Stimulated activated CD8-positive, alpha-beta memory T cell treated with anti-CD3 and anti-CD28 coated beads, Interleukin-4, amount 100 ng/mL, for 24 hours (primary cell): Measurements from ENCODE around the gene GPI.
"Not testable (repeated sequence)": the region's sequence is repeated elsewhere in the genome, so short reads cannot be mapped to it uniquely, and the experiment has no call there.

ENCODE experiments used
- DNase-seq: peaks from one replicate; pipeline ENCODE4 v3.0.0-alpha.2; 2020; ENCODE audit warnings: low read depth

GPI gene

DNA sequence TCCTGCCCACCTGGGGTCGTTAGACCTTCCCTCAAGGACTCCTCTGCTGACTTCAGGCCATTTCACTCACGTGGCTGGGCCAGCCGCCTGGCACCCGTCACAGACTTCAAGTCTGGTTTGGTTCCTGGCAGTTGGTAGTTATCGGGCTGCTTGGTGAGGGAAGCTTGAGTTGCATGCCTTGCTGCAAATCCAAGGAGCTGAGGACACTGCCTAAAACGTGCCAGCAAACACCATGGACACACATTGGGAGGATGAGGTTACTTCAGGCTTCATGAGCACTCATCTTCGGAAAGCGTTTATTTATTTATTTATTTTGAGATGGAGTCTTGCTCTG is 2.6 kb downstream of the GPI start:
- DNase-seq: no peak

DNA sequence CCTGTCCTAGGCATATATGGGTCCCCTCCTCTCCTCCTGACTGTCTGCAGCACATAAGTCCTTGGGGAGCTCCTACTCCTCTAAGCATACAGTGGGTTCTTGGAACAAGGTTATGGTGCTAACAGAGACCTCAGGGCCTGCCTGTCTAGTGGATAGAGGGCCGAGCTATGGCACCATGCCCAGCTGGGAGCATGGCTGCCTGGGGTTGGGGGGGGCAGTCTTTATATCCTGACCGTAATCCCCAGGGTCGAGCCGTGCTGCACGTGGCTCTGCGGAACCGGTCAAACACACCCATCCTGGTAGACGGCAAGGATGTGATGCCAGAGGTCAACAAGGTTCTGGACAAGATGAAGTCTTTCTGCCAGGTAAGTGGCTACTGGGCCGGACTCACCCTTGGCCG is 3.3 kb downstream of the GPI start:
- no peak for DNase-seq

DNA sequence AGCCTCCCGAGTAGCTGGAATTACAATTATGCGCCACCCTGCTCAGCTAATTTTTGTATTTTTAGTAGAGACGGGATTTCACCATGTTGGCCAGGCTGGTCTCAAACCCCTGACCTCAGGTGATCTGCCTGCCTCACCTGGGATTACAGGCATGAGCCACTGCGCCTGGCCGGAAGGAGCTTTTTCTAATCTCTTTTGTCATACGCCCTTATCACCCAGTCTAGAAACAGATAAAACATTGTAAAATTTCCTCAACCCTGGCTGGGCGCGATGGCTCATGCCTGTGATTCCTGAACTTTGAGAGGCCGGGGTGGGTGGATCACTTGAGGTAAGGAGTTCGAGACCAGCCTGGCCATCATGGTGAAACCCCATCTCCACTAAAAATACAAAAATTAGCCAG is 4.2 kb downstream of the GPI start:
- DNase-seq: not testable (repeated sequence)

DNA sequence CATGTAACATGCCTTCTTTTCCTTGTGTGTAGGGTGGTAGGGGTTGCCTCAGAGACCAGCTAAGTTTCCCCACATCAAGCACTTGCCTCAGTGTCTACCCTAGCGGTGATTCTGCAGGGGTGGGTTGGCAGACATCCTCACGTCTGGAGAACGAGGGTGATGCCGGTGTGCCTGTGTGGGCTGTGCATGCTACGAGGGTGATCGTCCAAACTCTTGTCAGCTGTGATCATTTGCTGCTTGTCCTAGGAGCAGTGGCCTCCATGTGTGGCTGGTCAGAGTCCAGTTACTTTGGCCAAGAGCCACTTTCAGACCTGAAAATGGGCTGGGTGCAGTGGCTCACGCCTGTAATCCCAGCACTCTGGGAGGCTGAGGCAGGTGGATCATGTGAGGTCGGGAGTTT is 5.1 kb downstream of the GPI start:
- DNase-seq: no peak

DNA sequence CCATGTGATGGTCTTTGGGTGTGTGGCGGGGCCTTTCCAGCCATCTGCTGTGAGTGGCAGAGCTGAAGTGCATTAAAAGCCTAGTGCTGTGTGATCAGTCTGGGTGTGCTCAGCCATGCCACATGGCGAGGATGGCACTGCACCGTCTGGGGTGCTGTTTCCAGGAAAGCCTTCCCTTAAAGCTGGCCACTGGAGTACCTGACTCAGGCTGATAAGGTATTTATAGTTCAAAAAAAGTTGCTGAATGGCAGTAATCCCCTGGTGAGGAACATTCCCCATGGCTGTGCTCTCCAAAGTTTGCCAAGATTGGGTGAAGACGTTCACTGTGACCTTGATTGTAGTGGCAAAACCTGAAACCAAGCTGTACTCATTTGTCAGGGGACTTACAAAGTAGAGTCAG is 6.0 kb downstream of the GPI start:
- DNase-seq: no peak

DNA sequence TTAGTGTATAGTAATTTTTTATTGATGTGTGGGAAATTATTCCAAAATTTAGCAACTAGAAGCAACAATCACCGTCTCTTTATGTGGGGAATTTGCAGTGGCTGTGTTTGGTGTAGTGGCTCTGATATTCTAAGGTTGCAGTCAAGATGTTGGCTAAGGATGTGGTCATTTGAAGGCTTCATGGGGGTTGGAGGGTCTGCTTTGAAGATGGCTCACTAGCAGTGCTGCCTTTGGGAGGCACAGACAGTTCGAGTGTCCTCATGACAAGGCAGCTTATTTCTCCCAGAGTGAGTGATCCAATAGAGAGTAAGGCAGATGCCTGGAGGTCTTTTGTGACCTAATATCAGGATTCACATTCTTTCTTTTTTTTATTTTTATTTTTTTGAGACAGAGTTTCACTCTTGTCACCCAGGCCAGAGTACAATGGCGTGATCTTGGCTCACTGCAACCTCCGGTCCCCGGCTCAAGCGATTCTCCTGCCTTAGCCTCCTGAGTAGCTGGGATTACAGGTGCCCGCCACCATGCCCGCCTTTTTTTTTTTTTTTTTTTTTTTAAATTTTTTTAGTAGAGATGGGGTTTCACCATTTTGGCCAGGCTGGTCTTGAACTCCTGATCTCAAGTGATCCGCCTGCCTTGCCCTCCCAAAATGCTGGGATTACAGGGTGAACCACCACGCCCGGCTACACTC is 8.7 kb downstream of the GPI start:
- no peak for DNase-seq

DNA sequence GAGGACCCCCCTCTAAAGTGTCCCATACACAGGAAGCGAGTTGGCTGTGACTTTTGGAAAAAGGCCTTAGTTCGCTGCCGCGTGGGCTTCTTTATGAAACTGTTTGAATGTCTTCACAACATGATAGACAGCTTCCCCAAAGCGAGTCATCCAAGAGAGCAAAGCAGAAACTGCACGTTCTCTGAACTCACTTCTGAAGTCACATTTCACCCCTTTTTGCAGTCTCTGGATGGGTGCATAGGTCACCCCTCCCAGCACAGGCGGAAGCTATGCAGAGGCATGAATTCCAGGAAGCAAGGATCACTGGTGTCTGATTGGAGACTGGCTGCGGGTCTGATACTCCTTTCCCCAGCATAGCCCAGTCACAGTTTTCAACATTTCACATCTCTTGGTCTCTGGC is 10.6 kb downstream of the GPI start:
- DNase-seq: no peak

DNA sequence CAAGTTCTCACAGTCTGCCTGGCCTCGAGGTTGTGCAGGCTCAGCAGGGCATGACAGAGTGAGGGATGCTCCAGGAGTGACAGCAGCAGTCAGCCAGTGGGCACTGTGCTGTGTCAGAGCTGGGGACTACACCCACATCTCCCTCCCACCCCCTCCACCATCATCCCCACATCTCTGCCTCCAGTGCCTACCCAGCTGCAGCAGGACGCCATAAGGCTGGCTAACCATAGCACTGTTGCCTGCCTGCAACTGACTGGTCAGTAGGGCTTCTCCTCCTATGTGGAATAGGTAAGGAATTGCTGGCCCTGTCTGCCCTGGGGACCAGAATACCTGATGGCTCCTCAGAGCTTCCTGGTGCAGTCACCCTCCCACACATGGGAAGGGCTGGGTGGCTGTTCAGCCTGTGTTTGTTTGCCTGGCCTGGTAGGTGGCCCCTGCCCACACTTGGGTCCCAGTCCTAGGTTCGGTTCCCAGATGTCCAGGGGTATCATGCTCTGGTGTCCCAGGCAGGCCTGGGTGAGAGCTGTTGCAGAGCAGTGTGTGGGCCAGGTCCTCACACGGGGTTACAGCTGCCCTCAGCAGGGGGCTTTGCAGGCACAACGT is 15.7 kb downstream of the GPI start:
- no peak for DNase-seq

DNA sequence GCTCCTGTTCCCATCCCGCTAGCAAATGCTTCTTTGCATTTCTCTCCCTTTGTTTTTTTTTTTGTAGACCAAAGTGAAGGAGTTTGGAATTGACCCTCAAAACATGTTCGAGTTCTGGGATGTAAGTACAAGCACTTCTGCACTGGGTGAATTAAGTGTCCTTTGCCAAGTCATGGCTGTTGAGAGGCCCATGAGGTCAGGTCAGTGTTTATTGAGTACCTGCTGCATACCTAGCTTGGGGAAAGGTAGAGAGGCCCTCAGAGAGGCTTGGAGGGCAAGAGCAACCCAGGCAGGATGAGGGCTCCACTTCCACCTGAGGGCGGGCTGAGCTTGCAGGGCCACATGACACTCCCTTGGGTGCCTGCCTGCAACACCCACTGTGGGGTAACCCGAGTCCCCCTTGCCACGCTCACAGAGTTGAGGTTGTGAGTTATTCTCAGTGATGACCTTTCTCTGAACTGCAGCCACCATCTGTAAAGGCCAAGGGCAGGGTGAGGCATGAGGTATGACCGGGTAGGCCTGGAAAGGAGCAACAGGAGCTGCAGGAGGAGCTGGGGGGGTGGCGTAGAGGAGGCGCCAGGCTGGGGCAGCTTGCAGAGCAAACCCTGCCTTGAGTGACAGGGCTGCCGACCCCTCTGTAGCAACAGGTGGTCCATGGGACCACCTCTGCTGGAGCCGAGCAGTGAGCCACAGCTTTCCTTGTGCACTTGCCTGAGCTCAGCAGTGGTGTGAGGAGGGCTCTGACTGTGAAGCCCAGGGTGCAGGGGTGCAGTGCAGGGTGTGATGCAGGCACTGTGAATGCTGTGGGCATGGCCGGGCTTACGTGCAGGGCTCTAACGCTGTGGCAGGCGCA is 16.6 kb downstream of the GPI start:
- no peak for DNase-seq

DNA sequence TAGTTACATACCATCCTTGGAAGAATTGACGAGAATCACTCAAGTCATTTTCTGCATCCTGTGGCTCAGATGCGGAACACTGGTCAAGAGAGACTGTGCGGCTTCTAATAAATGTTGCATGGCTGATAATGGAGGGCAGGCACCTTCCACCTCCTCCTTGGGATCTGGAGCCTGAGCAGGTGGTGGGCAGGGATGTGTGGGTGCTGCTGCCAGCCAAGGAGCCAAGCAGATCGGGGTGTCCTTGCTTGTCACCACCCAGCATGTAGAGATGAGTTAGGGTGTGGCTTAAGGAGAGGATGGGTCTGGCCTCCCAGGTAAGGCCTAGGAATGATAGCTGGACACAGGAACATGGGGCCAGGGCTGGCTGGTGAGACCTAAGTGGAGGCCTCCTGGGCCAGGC is 17.5 kb downstream of the GPI start:
- no peak for DNase-seq

DNA sequence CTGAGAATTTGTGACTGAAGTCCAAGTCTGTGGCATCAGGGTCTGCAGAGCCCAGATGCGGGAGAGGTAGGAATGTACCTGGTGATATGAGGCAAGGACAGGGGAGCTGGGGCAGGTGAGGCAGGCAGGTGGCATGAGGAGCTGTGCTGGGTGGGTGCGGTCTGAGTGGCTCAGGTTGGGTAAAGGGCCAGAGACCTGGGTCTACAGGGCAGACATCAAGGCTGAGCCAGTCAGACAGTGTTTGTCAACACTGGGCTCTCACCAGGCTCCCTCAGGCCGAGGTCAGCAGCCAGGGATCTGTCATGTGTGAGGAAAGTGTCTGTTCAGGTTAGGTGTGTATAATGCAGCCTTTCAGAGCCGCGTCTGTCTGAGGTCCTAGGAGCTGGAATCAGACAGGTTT is 18.6 kb downstream of the GPI start:
- DNase-seq: no peak

DNA sequence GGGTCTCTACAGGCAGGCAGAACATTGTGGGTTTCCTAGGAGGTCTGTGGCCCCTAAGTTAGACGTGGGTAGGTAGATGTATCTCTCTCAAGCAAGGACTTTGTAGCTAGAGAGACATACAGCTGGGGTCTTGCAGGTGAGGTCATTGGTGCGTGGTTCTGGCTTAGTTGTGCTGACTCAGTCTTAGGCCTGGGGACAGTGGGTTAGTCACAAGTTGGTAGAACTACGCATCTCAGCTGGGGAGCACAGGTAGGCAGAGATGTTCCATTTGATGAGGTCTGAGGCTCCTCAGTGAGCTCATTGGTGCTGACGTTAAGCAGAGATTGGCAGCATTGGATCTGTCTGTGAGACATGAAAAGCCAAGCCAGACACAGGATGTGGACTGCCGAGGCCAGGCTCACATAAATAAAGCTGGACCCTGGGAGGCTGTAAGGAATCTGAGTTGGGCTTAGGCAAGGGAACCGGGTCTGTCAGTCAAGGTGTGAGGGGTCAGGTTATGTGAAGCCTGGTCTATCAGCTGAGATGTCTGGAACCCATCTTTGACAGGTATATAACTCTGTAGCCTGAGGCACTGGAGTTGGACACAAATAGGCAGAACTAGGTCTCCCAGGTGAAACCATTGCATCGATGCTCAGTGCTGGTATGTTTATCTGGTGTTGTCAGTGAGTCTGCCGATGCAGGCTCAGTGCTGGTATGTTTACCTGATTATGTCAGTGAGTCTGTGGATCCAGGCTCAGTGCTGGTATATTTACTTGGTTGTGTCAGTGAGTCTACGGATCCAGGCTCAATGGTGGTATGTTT is 21.8 kb downstream of the GPI start:
- no peak for DNase-seq

DNA sequence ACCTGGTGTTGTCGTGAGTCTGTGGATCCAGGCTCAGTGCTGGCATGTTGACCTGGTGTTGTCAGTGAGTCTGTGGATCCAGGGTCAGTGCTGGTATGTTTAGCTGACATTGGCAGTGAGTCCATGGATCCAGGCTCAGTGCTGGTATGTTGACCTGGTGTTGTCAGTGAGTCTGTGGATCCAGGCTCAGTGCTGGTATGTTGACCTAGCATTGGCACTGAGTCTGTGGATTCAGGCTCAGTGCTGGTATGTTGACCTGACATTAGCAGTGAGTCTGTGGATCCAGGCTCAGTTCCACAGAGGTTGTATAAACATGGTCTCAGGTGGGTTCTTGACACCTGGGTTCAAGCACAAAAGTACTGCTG is 22.4 kb downstream of the GPI start:
- DNase-seq: no peak

DNA sequence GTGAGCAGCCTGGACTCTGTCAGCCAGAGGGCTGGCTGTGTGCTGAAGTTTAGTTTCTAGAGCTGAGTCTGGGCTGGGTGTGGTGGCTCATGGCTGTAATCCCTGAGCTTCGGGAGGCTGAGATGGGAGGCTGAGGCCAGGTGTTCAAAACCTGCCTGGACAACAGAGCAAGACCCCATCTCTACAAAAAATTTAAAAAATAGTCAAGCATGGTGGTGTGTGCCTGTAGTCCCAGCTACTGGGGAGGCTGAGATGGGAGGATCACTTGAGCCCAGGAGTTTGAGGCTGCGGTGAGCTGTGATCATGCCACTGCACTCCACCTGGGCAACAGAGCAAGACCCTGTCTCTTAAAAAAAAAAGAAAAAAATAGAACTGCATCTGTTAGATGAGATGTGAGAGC is 23.7 kb downstream of the GPI start:
- not testable (repeated sequence) for DNase-seq

DNA sequence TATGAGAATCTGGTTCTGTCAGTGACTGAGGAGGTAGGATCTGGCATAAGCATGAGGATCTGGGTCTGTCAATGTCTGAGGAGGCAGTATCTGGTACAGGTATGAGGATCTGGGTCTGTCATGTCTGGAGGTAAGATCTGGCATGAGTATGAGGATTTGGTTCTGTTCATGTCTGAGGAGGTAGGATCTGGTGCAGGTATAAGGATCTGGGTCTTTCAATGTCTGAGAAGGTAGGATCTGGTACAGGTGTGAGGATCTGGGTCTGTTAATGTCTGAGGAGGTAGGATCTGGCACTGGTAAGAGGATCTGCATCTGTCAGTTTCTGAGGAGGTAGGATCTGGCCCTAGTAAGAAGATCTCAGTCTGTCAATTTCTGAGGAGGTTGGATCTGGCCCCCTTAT is 26.8 kb downstream of the GPI start:
- DNase-seq: no peak

DNA sequence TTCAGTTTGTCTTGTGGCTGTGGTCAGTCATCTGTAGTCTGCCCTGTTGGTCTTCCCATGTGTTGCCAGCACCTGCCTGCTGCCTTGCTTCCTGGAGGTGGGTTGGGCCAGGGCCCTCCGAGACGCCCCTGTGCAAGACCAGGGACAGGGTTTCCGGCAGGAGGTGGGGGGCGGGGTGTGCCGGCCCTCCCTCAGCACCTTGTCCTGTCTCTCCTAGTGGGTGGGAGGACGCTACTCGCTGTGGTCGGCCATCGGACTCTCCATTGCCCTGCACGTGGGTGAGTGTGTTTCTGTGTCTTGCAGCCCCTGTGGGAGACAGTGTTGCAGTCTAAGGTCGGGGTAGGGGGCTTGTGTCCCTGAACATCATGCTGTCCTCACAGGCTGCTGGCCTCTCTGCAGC is 28.0 kb downstream of the GPI start:
- DNase-seq: no peak

DNA sequence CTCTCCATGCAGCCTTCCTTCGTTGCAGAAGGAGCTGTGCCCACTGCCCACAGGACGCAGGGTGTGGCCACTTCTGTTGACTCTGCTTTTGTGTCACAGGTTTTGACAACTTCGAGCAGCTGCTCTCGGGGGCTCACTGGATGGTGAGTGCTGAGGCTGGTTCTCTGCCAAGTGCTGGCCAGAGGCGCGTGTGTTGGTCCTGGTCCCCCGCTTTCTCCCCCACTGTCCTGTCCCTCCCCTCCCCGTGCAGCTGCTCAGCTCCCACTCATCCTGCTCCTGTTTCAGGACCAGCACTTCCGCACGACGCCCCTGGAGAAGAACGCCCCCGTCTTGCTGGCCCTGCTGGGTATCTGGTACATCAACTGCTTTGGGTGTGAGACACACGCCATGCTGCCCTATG is 28.6 kb downstream of the GPI start:
- DNase-seq: no peak

DNA sequence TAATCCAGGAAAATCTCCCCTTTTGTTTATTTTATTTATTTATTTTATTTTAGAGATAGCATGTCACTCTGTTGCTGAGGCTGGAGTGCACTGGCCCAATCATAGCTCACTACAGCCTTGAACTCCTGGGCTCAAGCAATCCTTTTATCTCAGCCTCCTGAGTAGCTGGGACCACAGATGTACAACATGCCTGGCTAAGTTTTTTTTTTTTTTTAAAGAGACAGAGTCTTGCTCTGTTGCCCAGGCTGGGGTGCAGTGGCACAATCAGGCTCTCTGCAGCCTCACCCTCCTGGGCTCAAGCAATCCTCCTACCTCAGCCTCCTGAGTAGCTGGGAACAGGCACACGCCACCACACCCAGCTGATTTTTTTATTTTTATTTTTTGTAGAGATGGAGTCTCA is 32.9 kb downstream of the GPI start:
- DNase-seq: no peak

DNA sequence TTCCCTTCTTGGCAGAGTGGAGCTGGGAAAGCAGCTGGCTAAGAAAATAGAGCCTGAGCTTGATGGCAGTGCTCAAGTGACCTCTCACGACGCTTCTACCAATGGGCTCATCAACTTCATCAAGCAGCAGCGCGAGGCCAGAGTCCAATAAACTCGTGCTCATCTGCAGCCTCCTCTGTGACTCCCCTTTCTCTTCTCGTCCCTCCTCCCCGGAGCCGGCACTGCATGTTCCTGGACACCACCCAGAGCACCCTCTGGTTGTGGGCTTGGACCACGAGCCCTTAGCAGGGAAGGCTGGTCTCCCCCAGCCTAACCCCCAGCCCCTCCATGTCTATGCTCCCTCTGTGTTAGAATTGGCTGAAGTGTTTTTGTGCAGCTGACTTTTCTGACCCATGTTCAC is 34.9 kb downstream of the GPI start:
- no peak for DNase-seq

DNA sequence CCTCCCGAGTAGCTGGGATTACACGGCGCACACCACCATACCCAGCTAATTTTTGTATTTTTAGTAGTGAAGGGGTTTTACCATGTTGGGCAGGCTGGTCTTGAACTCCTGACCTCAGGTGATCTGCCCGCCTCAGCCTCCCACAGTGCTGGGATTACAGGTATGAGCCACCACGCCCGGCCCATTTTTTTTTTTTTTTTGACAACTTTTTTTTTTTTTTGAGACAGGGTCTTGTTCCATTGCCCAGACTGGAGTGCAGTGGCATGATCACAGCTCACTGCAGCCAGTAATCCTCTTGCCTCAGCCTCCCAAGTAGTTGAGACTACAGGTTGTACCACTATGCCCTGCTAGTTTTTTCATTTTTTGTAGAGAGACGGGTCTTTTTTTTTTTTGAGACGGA is 35.8 kb downstream of the GPI start:
- DNase-seq: not testable (repeated sequence)

DNA sequence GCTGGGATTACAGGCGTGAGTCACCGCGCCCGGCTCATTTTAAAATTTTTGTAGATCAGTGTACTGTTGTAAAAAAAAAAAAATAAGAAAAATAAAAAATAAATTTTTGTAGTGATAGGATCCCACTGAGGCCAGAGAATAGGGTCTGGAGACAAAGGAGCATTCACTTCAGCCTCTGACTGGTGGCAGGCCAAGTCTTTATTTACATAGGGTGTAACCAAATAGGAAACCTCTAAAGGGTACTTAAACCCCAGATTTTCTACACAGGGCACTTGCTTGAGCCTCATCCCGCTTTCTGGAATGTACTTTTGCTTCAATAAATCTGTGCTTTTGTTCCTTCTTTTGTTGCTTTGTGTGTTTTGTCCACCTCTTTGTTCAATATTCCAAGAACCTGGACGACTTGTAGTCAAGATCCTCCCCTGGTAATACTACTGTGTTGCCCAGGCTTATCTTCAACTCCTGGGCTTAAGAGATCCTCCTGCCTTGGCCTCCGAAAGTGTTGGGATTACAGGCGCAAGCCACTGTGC is 37.1 kb downstream of the GPI start:
- DNase-seq: no peak

DNA sequence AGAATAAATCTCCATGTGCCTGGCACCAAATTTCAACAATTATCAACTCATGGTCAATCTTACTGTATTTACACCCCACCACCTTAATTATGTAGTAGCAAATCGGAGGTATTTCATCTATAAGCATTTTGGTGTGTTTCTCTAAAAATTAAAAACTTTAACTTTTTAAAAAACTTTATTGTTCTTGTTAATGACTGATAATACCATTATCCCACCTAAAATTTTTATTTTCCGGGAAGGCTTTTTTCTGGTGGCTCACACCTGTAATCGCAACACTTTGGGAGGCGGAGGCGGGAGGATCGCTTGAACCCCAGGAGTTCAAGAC is 38.8 kb downstream of the GPI start:
- no peak for DNase-seq
